K562 (cell line): Measurements from ENCODE around the gene SLC2A9. TPM values are rescaled to one million over a fixed set of nuclear protein-coding genes. Genes with fewer than 3 reads are reported as not detected.

Experiments
- ARHGAP35 ChIP-seq: fragments of 450-650 bp; IDR thresholded peaks from 2 replicates; pipeline ENCODE4 v1.6.1; 2018; ENCODE audit not compliant: partially characterized antibody
- ATF1 ChIP-seq, 2 experiments: fragments of 450-650 bp in 1 of 2; IDR thresholded peaks; 2 replicates each; pipeline ENCODE4 v1.6.1; 2016; ENCODE audit warnings: missing compliant biosample characterization in 1 of 2, missing genetic modification characterization in 1 of 2
- BCOR ChIP-seq: fragments of 450-650 bp; IDR thresholded peaks from 2 replicates; pipeline ENCODE4 v1.6.1; 2016
- EGR1 ChIP-seq: fragments of 450-650 bp; conservative IDR thresholded peaks from 2 replicates; pipeline ENCODE4 v1.6.1; 2017; ENCODE audit warnings: mild to moderate bottlenecking
- ELF1 ChIP-seq: fragments of 200-800 bp; sonication (Bioruptor generic); IDR thresholded peaks from 2 replicates; pipeline ENCODE4 v1.6.1; 2016; ENCODE audit warnings: missing genetic modification characterization, missing compliant biosample characterization
- ELF2 ChIP-seq: fragments of 250-450 bp; sonication (Bioruptor Pico); IDR thresholded peaks from 2 replicates; pipeline ENCODE4 v1.5.0; 2021; ENCODE audit warnings: mild to moderate bottlenecking
- GABPB1 ChIP-seq: sonication (generic); formaldehyde crosslinking; IDR thresholded peaks from 2 replicates; pipeline ENCODE4 v1.8.0; 2022; ENCODE audit warnings: mild to moderate bottlenecking, missing genetic modification reagents
- HMG20B ChIP-seq: fragments of 250-450 bp; sonication (Bioruptor Pico); IDR thresholded peaks from 2 replicates; pipeline ENCODE4 v1.5.0; 2021; ENCODE audit warnings: mild to moderate bottlenecking
- ILK ChIP-seq: fragments of 450-650 bp; IDR thresholded peaks from 2 replicates; pipeline ENCODE4 v1.6.1; 2016; ENCODE audit warnings: missing genetic modification characterization, low read depth, mild to moderate bottlenecking, missing compliant biosample characterization, moderate library complexity, borderline replicate concordance
- KLF13 ChIP-seq: fragments of 450-650 bp; IDR thresholded peaks from 2 replicates; pipeline ENCODE4 v1.6.1; 2016; ENCODE audit warnings: missing genetic modification characterization, low read depth, mild to moderate bottlenecking, missing compliant biosample characterization, moderate library complexity, borderline replicate concordance
- NCOA6 ChIP-seq: fragments of 450-650 bp; IDR thresholded peaks from 2 replicates; pipeline ENCODE4 v1.6.1; 2017; ENCODE audit warnings: mild to moderate bottlenecking
- NEUROD1 ChIP-seq: fragments of 150-350 bp; IDR thresholded peaks from 2 replicates; pipeline ENCODE4 v1.6.1; 2014; ENCODE audit warnings: borderline replicate concordance, low read length, low read depth; ENCODE audit not compliant: partially characterized antibody
- NR4A1 ChIP-seq, 2 experiments: fragments of 250-450 bp in 1 of 2; fragments of 450-650 bp in 1 of 2; sonication (Bioruptor Pico) in 1 of 2; IDR thresholded peaks; 2 replicates each; pipeline versions ENCODE4 v1.4.0 to v1.6.1; 2016 to 2020; ENCODE audit warnings: mild to moderate bottlenecking in 2 of 2, missing compliant biosample characterization in 1 of 2, missing genetic modification characterization in 1 of 2, moderate library complexity in 1 of 2
- PHTF2 ChIP-seq: fragments of 250-450 bp; sonication (Bioruptor Pico); IDR thresholded peaks from 2 replicates; pipeline ENCODE4 v1.5.0; 2021; ENCODE audit warnings: mild to moderate bottlenecking
- POU5F1 ChIP-seq: fragments of 150-350 bp; IDR thresholded peaks from 2 replicates; pipeline ENCODE4 v1.6.1; 2014; ENCODE audit warnings: borderline replicate concordance, low read length, low read depth, mild to moderate bottlenecking; ENCODE audit not compliant: partially characterized antibody
- SIX5 ChIP-seq, 2 experiments: IDR thresholded peaks; 2 replicates each; pipeline ENCODE4 v1.6.1; 2011; ENCODE audit warnings: low read length in 2 of 2, borderline replicate concordance in 1 of 2, low read depth in 1 of 2, mild to moderate bottlenecking in 1 of 2, moderate library complexity in 1 of 2; ENCODE audit not compliant: insufficient read depth in 1 of 2
- SMARCE1 ChIP-seq: fragments of 450-650 bp; IDR thresholded peaks from 2 replicates; pipeline ENCODE4 v1.7.1; 2016; ENCODE audit warnings: mild to moderate bottlenecking
- SP1 ChIP-seq: sonication (generic); formaldehyde crosslinking; IDR thresholded peaks from 2 replicates; pipeline ENCODE4 v1.8.1; 2022; ENCODE audit warnings: mild to moderate bottlenecking, missing genetic modification reagents
- TGIF2 ChIP-seq: sonication (generic); formaldehyde crosslinking; IDR thresholded peaks from 2 replicates; pipeline ENCODE4 v1.8.1; 2022; ENCODE audit warnings: mild to moderate bottlenecking, missing genetic modification reagents, moderate library complexity
- ZNF263 ChIP-seq: sonication (generic); formaldehyde crosslinking; IDR thresholded peaks from 2 replicates; pipeline ENCODE4 v1.8.0; 2022; ENCODE audit warnings: mild to moderate bottlenecking, missing genetic modification reagents, borderline replicate concordance
- ZNF324 ChIP-seq: fragments of 250-450 bp; sonication (Bioruptor Pico); IDR thresholded peaks from 2 replicates; pipeline ENCODE4 v1.4.0; 2020; ENCODE audit warnings: mild to moderate bottlenecking
- polyA plus RNA-seq, 8 experiments: library from polyadenylated mRNA; depleted of rRNA in 4 of 8; stranded (reverse) in 5 of 8; unstranded in 3 of 8; fragments of >200 nt; fragmentation: Nextera tagmentation in 2 of 8; fragmentation: Illumina TruSeq in 1 of 8; extraction: Ambion mirVana in 2 of 8; extraction: Trizol in 1 of 8; gene quantifications; 2 replicates each; pipeline versions ENCODE4 v1.2.1 to v1.2.3, GENCODE V29; 2011 to 2014; ENCODE audit warnings: inconsistent platforms in 1 of 8, missing spikeins in 1 of 8
- total RNA-seq, 7 experiments: library from RNA; depleted of rRNA in 6 of 7; stranded (reverse); fragments of >200 nt in 6 of 7; fragmentation: Illumina TruSeq in 2 of 7; extraction: Trizol in 2 of 7; gene quantifications; 2 replicates each; pipeline versions ENCODE4 v1.2.1 to v1.2.3, GENCODE V29; 2011 to 2021; ENCODE audit warnings: low replicate concordance in 1 of 7
- TF ChIP-seq, protein P1 (sequence below): fragments of 250-450 bp; sonication (Bioruptor Pico); IDR thresholded peaks from 2 replicates; pipeline ENCODE4 v1.8.0; 2022; ENCODE audit warnings: inconsistent platforms
- TF ChIP-seq, protein P2 (sequence below): fragments of 250-450 bp; sonication (Bioruptor Pico); IDR thresholded peaks from 2 replicates; pipeline ENCODE4 v1.8.0; 2022; ENCODE audit warnings: moderate library complexity, mild to moderate bottlenecking, inconsistent platforms
- TF ChIP-seq, protein P3 (sequence below): fragments of 450-650 bp; IDR thresholded peaks from 2 replicates; pipeline ENCODE4 v1.6.1; 2016; ENCODE audit warnings: borderline replicate concordance

SLC2A9 gene
- total and polyA plus RNA-seq, 9 of the 15 experiments (the other 6 are each of a cell fraction or from before 2014, with no cell fraction given) = 0.15 to 1.9 (median 0.76) TPM

DNA sequence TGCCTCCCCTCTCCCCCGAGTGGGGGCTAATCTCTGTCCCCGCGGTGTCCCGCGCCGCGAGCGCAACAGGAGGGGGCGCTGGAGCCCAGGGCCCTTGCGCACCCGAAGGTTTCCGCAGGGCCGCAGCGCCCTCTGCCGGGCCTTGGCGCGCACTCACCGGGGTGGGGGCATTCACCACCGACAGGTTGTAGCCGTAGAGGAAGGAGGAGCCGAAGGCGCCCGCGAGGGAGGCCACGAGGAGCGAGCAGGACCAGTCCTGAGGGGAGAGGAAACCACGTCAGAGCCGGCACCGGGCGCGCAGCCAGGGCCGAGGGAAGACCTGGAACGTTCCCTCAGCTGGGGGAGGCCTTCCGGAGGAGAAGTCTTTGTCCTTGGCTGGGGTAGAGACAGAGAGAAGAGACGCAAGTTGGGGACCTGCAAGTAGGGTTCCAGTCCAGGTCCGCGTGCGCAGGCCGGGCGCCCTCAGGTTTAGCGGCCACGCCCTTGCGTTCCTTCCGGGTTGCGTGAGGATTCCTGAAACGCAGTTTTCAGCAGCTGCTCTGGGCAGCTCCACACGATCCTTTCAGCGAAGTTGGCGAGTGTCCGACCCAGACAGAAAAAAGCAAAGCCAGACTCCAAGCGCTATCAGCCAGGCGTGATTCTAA lies 2.4 kb downstream of the SLC2A9 start (continued):
- TF ChIP-seq, protein P1, sequence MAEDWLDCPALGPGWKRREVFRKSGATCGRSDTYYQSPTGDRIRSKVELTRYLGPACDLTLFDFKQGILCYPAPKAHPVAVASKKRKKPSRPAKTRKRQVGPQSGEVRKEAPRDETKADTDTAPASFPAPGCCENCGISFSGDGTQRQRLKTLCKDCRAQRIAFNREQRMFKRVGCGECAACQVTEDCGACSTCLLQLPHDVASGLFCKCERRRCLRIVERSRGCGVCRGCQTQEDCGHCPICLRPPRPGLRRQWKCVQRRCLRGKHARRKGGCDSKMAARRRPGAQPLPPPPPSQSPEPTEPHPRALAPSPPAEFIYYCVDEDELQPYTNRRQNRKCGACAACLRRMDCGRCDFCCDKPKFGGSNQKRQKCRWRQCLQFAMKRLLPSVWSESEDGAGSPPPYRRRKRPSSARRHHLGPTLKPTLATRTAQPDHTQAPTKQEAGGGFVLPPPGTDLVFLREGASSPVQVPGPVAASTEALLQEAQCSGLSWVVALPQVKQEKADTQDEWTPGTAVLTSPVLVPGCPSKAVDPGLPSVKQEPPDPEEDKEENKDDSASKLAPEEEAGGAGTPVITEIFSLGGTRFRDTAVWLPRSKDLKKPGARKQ (CRISPR knock-in tag) = no peak
- TF ChIP-seq ELF1 (tag) (peak; percentile 79), SIX5 (IDR thresholded peaks at IDR 0.05; ENCODE audit: borderline replicate concordance in 1 of 2, insufficient read depth in 1 of 2, low read depth in 1 of 2, low read length in 2 of 2) (no peak), BCOR (0 out of 2 replicates have a peak, but pooled peaks have one; percentile 7), HMG20B (CRISPR knock-in tag) (no peak), GABPB1 (CRISPR knock-in tag) (peak; percentile 59; the same call in 1 of the 2 replicates), SMARCE1 (no peak), ZNF324 (CRISPR knock-in tag) (no peak), TGIF2 (CRISPR knock-in tag) (no peak), NEUROD1 (peak; percentile 43), PHTF2 (CRISPR knock-in tag) (no peak), ILK (tag) (no peak), ELF2 (CRISPR knock-in tag) (no peak), EGR1 (no peak), NCOA6 (no peak), SP1 (CRISPR knock-in tag) (peak; percentile 74), KLF13 (tag) (0 out of 2 replicates have a peak, but pooled peaks have one; percentile 55), ATF1 (CRISPR knock-in tag; IDR thresholded peaks at IDR 0.05) (0 out of 2 replicates have a peak, but pooled peaks have one; percentile 2), ATF1 (tag; IDR thresholded peaks at IDR 0.05) (peak; percentile 88), NR4A1 (CRISPR knock-in tag; IDR thresholded peaks at IDR 0.05) (no peak), NR4A1 (tag; IDR thresholded peaks at IDR 0.05) (no peak), POU5F1 (no peak), ARHGAP35 (no peak), ZNF263 (CRISPR knock-in tag) (peak; percentile 46; the same call in 1 of the 2 replicates)
- TF ChIP-seq, protein P2, sequence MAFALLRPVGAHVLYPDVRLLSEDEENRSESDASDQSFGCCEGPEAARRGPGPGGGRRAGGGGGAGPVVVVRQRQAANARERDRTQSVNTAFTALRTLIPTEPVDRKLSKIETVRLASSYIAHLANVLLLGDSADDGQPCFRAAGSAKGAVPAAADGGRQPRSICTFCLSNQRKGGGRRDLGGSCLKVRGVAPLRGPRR (CRISPR knock-in tag) = no peak
- TF ChIP-seq, protein P3, sequence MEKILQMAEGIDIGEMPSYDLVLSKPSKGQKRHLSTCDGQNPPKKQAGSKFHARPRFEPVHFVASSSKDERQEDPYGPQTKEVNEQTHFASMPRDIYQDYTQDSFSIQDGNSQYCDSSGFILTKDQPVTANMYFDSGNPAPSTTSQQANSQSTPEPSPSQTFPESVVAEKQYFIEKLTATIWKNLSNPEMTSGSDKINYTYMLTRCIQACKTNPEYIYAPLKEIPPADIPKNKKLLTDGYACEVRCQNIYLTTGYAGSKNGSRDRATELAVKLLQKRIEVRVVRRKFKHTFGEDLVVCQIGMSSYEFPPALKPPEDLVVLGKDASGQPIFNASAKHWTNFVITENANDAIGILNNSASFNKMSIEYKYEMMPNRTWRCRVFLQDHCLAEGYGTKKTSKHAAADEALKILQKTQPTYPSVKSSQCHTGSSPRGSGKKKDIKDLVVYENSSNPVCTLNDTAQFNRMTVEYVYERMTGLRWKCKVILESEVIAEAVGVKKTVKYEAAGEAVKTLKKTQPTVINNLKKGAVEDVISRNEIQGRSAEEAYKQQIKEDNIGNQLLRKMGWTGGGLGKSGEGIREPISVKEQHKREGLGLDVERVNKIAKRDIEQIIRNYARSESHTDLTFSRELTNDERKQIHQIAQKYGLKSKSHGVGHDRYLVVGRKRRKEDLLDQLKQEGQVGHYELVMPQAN = peak; percentile 81; the same call in 1 of the 2 replicates
